Measurements from ENCODE around the gene CALCR. TPM values are rescaled to one million over a fixed set of nuclear protein-coding genes. Genes with fewer than 3 reads are reported as not detected.

The CALCR gene
- total RNA-seq, 2 donors from 2014 or later = 0.45 TPM; not detected in 1

DNA sequence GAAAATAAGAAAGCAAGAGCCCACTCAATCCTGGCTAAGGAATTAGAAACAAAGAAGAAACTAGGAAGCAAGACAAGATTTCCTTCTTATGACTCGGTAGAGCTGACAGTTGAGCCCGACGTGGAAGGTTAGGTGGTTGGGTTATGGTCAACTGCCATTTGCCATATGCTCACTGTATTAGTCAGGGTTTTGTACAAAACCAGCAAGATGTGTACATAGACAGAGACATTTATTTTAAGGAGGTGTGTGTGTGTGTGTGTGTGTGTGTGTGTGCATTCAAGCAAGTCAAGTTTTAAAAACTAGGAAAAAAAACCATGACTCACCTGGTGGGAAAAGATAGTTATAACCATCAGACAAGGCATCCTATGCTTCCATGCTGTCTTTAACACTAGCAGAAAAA lies 183.9 kb downstream of the CALCR start:
- Histone ChIP-seq H3K27me3 (replicated peaks; ENCODE audit: insufficient read depth) (no peaks in the 10 kb centered on the region), H3K9me3 (no peaks in the 10 kb centered on the region), H3K27ac (no peak overlapping the region), H3K4me3 (no peak overlapping the region), H3K36me3 (no peaks in the 10 kb centered on the region), H3K4me1 (replicated peaks) (no peaks in the 10 kb centered on the region)
- no peak for DNase-seq (ENCODE audit: low spot score)
- intact Hi-C loops (cut with DNase I) = no loop called here
- TF ChIP-seq POLR2A (IDR thresholded peaks at IDR 0.05) = no peak
- no peak for TF ChIP-seq POLR2AphosphoS5 (IDR thresholded peaks at IDR 0.05)
- TF ChIP-seq, protein P1, sequence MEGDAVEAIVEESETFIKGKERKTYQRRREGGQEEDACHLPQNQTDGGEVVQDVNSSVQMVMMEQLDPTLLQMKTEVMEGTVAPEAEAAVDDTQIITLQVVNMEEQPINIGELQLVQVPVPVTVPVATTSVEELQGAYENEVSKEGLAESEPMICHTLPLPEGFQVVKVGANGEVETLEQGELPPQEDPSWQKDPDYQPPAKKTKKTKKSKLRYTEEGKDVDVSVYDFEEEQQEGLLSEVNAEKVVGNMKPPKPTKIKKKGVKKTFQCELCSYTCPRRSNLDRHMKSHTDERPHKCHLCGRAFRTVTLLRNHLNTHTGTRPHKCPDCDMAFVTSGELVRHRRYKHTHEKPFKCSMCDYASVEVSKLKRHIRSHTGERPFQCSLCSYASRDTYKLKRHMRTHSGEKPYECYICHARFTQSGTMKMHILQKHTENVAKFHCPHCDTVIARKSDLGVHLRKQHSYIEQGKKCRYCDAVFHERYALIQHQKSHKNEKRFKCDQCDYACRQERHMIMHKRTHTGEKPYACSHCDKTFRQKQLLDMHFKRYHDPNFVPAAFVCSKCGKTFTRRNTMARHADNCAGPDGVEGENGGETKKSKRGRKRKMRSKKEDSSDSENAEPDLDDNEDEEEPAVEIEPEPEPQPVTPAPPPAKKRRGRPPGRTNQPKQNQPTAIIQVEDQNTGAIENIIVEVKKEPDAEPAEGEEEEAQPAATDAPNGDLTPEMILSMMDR (IDR thresholded peaks at IDR 0.05) = no peak
- WGBS = 86% methylated on average over 3 of the region's 3 CpGs

DNA sequence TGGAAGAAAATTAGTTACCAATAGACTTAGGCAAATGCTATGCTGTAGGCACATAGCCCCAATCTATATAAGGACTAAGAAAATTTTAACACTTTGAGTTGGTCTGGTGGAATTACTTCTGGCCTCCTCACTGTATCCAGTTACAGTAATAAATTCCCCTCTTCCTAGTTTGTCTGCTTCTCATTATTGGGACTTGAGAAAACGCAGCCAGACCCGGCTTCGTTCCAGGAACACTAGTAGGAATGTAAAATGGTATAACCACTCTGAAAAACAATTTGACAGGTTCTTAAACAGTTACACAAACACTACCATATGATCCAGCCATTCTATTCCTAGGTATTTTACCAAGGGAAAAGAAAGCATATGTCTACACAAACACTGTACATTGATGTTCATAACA lies 192.2 kb downstream of the CALCR start:
- Histone ChIP-seq H3K4me3 (no peak overlapping the region), H3K27me3 (replicated peaks; ENCODE audit: insufficient read depth) (no peaks in the 10 kb centered on the region), H3K36me3 (no peaks in the 10 kb centered on the region), H3K4me1 (replicated peaks) (no peaks in the 10 kb centered on the region), H3K27ac (no peak overlapping the region), H3K9me3 (no peaks in the 10 kb centered on the region)
- TF ChIP-seq POLR2AphosphoS5 (IDR thresholded peaks at IDR 0.05) (no peak), POLR2A (IDR thresholded peaks at IDR 0.05) (no peak)
- TF ChIP-seq, protein P1 (IDR thresholded peaks at IDR 0.05) = no peak
- intact Hi-C loops (cut with DNase I) = no loop called here
- DNase-seq (ENCODE audit: low spot score) = no peak
- WGBS = 61% methylated on average over 3 of the region's 3 CpGs

DNA sequence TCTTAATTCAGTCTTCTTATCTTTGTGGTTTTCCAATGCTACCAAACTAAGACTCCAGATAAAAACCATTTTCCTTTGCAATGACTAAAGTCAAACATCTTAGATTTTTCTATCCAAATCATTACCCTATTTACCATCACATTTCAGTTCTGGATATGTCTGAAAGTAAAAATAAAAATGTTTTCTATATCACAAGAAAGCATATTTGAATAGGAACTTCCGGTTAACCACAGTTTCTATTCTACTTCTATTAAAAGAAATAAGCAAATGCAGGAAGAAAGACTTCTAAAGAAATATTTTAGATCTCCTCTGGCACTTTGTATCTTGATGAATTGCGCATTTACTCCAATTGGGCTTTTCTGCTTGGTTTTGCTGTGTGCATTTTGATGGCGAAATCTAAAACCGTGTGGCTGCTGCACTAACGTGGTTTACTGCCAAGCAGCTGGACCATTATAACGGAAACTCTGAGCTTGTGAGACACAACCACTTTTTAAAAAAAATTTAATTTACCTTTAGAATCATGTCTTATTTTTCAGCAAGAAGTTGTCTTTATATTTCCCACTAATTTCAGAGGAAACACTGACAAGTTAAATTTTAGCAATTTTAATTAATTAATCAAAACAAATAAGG lies 196.3 kb downstream of the CALCR start:
- WGBS = 61% methylated on average over 6 of the region's 6 CpGs
- TF ChIP-seq POLR2AphosphoS5 (IDR thresholded peaks at IDR 0.05) = no peak
- no peak for TF ChIP-seq POLR2A (IDR thresholded peaks at IDR 0.05)
- TF ChIP-seq, protein P1 (IDR thresholded peaks at IDR 0.05) = no peak
- no peaks in the 10 kb centered on the region for H3K36me3 ChIP-seq
- H3K9me3 ChIP-seq = no peaks in the 10 kb centered on the region
- intact Hi-C loops (cut with DNase I) = no loop called here
- H3K4me1 ChIP-seq (replicated peaks) = no peaks in the 10 kb centered on the region
- DNase-seq (ENCODE audit: low spot score) = no peak
- H3K27me3 ChIP-seq (replicated peaks; ENCODE audit: insufficient read depth) = no peaks in the 10 kb centered on the region
- no peak overlapping the region for H3K4me3 ChIP-seq
- H3K27ac ChIP-seq = no peak overlapping the region

DNA sequence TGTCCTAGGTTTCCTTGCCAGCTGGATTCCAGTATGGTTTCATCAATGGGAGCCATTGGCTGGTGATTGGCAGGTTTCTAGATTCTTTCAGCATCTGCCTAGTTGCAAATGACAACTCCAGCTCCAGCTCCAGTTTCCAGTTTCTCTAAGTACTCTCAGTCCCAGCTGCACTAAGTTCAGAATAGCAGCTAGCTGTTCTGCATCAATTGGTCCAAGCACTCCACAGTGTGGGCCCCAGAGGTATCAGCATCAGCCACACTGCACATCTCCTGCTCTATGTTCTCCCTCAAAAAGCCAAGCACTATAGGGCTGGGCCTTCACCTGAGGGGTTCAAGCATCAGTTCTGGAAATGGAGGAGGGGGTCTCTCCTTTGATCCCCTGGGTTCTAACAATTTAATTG lies 198.9 kb downstream of the CALCR start:
- no peaks in the 10 kb centered on the region for H3K36me3 ChIP-seq

More for the DNA sequence above, 198.9 kb downstream of the CALCR start:
- Histone ChIP-seq H3K9me3 (no peaks in the 10 kb centered on the region), H3K27ac (no peak overlapping the region), H3K27me3 (replicated peaks; ENCODE audit: insufficient read depth) (no peaks in the 10 kb centered on the region), H3K4me1 (replicated peaks) (no peaks in the 10 kb centered on the region), H3K4me3 (no peak overlapping the region)
- TF ChIP-seq, protein P1 (IDR thresholded peaks at IDR 0.05) = no peak
- no peak for TF ChIP-seq POLR2AphosphoS5 (IDR thresholded peaks at IDR 0.05)
- TF ChIP-seq POLR2A (IDR thresholded peaks at IDR 0.05) = no peak
- no peak for DNase-seq (ENCODE audit: low spot score)
- intact Hi-C loops (cut with DNase I) = no loop called here

MicroRNAs within 50 kb of the gene (microRNA counts, 767-probe panel; counts per million panel counts)
- 1,014 to 1,799 counts per million in 2 donors for microRNA hsa-miR-489
- 431 to 2,290 counts per million in 2 donors for microRNA hsa-miR-653

Small RNA genes within 50 kb of the gene (microRNA-seq; reads per million reads assigned to microRNA genes)
- 1.0 reads per million, percentile 9 among the genes with 10 or more reads in this experiment for gene MIR489
- 1.3 reads per million, percentile 14 among the genes with 10 or more reads in this experiment for gene MIR653

Small RNA genes within 50 kb of the gene (small RNA-seq; reads per million reads assigned to genes)
- 0 to 0.10 reads per million in 2 donors for gene MIR489
- 0 reads per million in 2 donors for gene MIR653

Measured in prostate gland (tissue), 2 donors.